Measurements from ENCODE around the gene GSS.

DNA sequence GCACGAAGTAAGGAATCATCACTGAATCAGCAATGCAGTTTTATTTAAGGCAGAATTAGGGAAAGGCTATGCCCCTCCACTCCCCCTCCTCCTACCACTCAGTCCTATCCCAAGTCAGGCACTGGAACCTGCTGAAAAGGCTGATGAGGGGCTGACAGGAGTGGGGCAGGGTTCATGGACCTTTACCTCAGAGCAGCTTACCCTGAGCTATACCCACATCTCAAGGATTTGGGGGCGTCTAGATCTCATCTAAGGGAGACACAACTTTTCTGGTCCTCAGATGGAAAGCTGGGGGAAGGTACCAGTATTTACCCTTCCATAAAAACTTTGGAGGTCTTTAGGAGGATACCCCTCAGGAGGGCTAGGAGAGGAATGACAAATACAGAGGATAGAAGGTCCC, 27.2 kb downstream of the GSS start:
- TF ChIP-seq, protein P1, sequence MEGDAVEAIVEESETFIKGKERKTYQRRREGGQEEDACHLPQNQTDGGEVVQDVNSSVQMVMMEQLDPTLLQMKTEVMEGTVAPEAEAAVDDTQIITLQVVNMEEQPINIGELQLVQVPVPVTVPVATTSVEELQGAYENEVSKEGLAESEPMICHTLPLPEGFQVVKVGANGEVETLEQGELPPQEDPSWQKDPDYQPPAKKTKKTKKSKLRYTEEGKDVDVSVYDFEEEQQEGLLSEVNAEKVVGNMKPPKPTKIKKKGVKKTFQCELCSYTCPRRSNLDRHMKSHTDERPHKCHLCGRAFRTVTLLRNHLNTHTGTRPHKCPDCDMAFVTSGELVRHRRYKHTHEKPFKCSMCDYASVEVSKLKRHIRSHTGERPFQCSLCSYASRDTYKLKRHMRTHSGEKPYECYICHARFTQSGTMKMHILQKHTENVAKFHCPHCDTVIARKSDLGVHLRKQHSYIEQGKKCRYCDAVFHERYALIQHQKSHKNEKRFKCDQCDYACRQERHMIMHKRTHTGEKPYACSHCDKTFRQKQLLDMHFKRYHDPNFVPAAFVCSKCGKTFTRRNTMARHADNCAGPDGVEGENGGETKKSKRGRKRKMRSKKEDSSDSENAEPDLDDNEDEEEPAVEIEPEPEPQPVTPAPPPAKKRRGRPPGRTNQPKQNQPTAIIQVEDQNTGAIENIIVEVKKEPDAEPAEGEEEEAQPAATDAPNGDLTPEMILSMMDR (IDR thresholded peaks at IDR 0.05), result no peak
- no peak for TF ChIP-seq POLR2A (IDR thresholded peaks at IDR 0.05)
